HepG2 (cell line): ENCODE results near the gene CHMP1B. TPM values are rescaled to one million over a fixed set of nuclear protein-coding genes. Genes with fewer than 3 reads are reported as not detected.

ENCODE experiments used
- ATF7 ChIP-seq, 2 experiments: fragments of 450-650 bp in 1 of 2; sonication (generic) in 1 of 2; formaldehyde crosslinking in 1 of 2; IDR thresholded peaks; 2 replicates each; pipeline versions ENCODE4 v1.4.0 to v1.6.1; 2016 to 2020; ENCODE audit warnings: antibody characterized with exemption in 1 of 2, mild to moderate bottlenecking in 1 of 2, missing genetic modification reagents in 1 of 2
- HNRNPH1 ChIP-seq: fragments of 200-400 bp; formaldehyde crosslinking; optimal IDR thresholded peaks from 2 replicates; pipeline ENCODE3; 2017; ENCODE audit warnings: mild to moderate bottlenecking, low read depth, low read length
- IRX3 ChIP-seq: sonication (generic); formaldehyde crosslinking; IDR thresholded peaks from 2 replicates; pipeline ENCODE4 v1.8.1; 2023; ENCODE audit warnings: mild to moderate bottlenecking, low read depth, missing genetic modification reagents, borderline replicate concordance
- KDM6A ChIP-seq: IDR thresholded peaks from 2 replicates; pipeline ENCODE4 v1.6.1; 2016; ENCODE audit warnings: low read depth
- NFKB2 ChIP-seq: sonication (generic); formaldehyde crosslinking; IDR thresholded peaks from 2 replicates; pipeline ENCODE4 v1.4.0; 2020; ENCODE audit warnings: missing genetic modification reagents, borderline replicate concordance
- RAD51 ChIP-seq: fragments of 450-650 bp; IDR thresholded peaks from 2 replicates; pipeline ENCODE4 v1.6.1; 2016; ENCODE audit warnings: borderline replicate concordance
- RARG ChIP-seq: sonication (generic); formaldehyde crosslinking; IDR thresholded peaks from 2 replicates; pipeline ENCODE4 v1.4.0; 2020; ENCODE audit warnings: low read depth, mild to moderate bottlenecking, missing genetic modification reagents
- SMAD1 ChIP-seq: sonication (generic); formaldehyde crosslinking; IDR thresholded peaks from 2 replicates; pipeline ENCODE4 v1.4.0; 2020; ENCODE audit warnings: missing genetic modification reagents, low read depth, mild to moderate bottlenecking, borderline replicate concordance
- ZSCAN29 ChIP-seq: sonication (generic); formaldehyde crosslinking; conservative IDR thresholded peaks from 2 replicates; pipeline ENCODE4 v1.4.0; 2020; ENCODE audit warnings: mild to moderate bottlenecking, missing genetic modification reagents
- polyA plus RNA-seq, 8 experiments: library from polyadenylated mRNA; depleted of rRNA in 3 of 8; stranded (reverse) in 7 of 8; unstranded in 1 of 8; fragments of >200 nt; fragmentation: Illumina TruSeq in 4 of 8; extraction: Trizol in 4 of 8; gene quantifications; 2 replicates each; pipeline versions ENCODE4 v1.2.1 to v1.2.3, GENCODE V29; 2011 to 2016; ENCODE audit warnings: low read depth in 4 of 8, missing spikeins in 1 of 8, mixed read lengths in 1 of 8; ENCODE audit not compliant: insufficient read depth in 1 of 8
- total RNA-seq, 5 experiments: library from RNA; depleted of rRNA; stranded (reverse); fragments of >200 nt; fragmentation: Illumina TruSeq; extraction: Trizol; gene quantifications; 2 replicates each; pipeline ENCODE4 v1.2.3, GENCODE V29; 2016; ENCODE audit warnings: low read depth in 1 of 5
- TF ChIP-seq, protein P1 (sequence below), 2 experiments: sonication (generic) in 1 of 2; formaldehyde crosslinking in 1 of 2; IDR thresholded peaks; 2 replicates each; pipeline versions ENCODE4 v1.4.0 to v1.6.1; 2016 to 2020; ENCODE audit warnings: borderline replicate concordance in 1 of 2, low read depth in 1 of 2, mild to moderate bottlenecking in 1 of 2, missing genetic modification reagents in 1 of 2
- TF ChIP-seq, protein P2 (sequence below): IDR thresholded peaks from 2 replicates; pipeline ENCODE4 v1.6.1; 2018; ENCODE audit warnings: missing genetic modification reagents
- TF ChIP-seq, protein P3 (sequence below): IDR thresholded peaks from 2 replicates; pipeline ENCODE4 v1.6.1; 2016; ENCODE audit warnings: low read depth, control low read depth
- TF ChIP-seq, protein P4 (sequence below): sonication (generic); formaldehyde crosslinking; IDR thresholded peaks from 2 replicates; pipeline ENCODE4 v1.8.1; 2023; ENCODE audit warnings: missing genetic modification reagents, mild to moderate bottlenecking, borderline replicate concordance
- TF ChIP-seq, protein P5 (sequence below): sonication (generic); formaldehyde crosslinking; IDR thresholded peaks from 2 replicates; pipeline ENCODE4 v1.4.0; 2020; ENCODE audit warnings: missing genetic modification reagents, mild to moderate bottlenecking, borderline replicate concordance
- TF ChIP-seq, protein P6 (sequence below): sonication (generic); formaldehyde crosslinking; IDR thresholded peaks from 2 replicates; pipeline ENCODE4 v1.4.0; 2020; ENCODE audit warnings: missing genetic modification reagents
- TF ChIP-seq, protein P7 (sequence below): sonication (generic); IDR thresholded peaks from 2 replicates; pipeline ENCODE4 v1.6.1; 2016; ENCODE audit warnings: low read depth, borderline replicate concordance

CHMP1B gene
- total and polyA plus RNA-seq, 2 of the 13 experiments (the other 11 are each of a cell fraction or from before 2014, with no cell fraction given): 18.8 to 20.2 TPM

DNA sequence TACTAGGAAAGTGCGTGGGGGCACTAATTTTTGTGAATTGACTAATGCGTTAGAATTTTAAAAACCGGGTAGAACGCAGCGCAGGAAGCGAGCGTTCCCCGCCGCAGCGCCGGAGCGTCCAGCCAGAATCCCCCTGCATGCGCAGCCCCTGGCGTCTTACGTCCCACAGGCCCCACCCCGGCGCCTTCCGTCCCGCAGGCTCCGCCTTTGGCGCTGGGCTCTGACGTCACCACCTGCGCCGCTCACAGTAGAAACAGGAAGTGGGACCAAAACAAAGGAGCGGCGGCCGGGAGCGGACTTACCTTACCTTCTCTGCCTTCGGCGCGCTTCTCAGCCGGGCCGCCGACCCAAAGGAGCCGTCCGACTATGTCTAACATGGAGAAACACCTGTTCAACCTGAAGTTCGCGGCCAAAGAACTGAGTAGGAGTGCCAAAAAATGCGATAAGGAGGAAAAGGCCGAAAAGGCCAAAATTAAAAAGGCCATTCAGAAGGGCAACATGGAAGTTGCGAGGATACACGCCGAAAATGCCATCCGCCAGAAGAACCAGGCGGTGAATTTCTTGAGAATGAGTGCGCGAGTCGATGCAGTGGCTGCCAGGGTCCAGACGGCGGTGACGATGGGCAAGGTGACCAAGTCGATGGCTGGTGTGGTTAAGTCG lies at the start of gene CHMP1B (continued):
- TF ChIP-seq, protein P1, sequence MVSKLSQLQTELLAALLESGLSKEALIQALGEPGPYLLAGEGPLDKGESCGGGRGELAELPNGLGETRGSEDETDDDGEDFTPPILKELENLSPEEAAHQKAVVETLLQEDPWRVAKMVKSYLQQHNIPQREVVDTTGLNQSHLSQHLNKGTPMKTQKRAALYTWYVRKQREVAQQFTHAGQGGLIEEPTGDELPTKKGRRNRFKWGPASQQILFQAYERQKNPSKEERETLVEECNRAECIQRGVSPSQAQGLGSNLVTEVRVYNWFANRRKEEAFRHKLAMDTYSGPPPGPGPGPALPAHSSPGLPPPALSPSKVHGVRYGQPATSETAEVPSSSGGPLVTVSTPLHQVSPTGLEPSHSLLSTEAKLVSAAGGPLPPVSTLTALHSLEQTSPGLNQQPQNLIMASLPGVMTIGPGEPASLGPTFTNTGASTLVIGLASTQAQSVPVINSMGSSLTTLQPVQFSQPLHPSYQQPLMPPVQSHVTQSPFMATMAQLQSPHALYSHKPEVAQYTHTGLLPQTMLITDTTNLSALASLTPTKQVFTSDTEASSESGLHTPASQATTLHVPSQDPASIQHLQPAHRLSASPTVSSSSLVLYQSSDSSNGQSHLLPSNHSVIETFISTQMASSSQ (IDR thresholded peaks at IDR 0.05; ENCODE audit: low read depth): no peak
- TF ChIP-seq, protein P1 (CRISPR knock-in tag; IDR thresholded peaks at IDR 0.05; ENCODE audit: borderline replicate concordance): peak; percentile 77; the same call in 1 of the 2 replicates
- TF ChIP-seq, protein P2, sequence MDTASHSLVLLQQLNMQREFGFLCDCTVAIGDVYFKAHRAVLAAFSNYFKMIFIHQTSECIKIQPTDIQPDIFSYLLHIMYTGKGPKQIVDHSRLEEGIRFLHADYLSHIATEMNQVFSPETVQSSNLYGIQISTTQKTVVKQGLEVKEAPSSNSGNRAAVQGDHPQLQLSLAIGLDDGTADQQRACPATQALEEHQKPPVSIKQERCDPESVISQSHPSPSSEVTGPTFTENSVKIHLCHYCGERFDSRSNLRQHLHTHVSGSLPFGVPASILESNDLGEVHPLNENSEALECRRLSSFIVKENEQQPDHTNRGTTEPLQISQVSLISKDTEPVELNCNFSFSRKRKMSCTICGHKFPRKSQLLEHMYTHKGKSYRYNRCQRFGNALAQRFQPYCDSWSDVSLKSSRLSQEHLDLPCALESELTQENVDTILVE (CRISPR knock-in tag): peak; percentile 56; the same call in 1 of the 2 replicates
- TF ChIP-seq NFKB2 (CRISPR knock-in tag): peak; percentile 93; the same call in 1 of the 2 replicates
- TF ChIP-seq, protein P3, sequence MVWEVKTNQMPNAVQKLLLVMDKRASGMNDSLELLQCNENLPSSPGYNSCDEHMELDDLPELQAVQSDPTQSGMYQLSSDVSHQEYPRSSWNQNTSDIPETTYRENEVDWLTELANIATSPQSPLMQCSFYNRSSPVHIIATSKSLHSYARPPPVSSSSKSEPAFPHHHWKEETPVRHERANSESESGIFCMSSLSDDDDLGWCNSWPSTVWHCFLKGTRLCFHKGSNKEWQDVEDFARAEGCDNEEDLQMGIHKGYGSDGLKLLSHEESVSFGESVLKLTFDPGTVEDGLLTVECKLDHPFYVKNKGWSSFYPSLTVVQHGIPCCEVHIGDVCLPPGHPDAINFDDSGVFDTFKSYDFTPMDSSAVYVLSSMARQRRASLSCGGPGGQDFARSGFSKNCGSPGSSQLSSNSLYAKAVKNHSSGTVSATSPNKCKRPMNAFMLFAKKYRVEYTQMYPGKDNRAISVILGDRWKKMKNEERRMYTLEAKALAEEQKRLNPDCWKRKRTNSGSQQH (CRISPR knock-in tag): peak; percentile 90
- TF ChIP-seq, protein P4, sequence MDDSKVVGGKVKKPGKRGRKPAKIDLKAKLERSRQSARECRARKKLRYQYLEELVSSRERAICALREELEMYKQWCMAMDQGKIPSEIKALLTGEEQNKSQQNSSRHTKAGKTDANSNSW: no peak
- TF ChIP-seq IRX3 (CRISPR knock-in tag): no peak
- 0 out of 2 replicates have a peak, but pooled peaks have one; percentile 35 for TF ChIP-seq ZSCAN29 (CRISPR knock-in tag)
- TF ChIP-seq HNRNPH1: no peak
- 0 out of 2 replicates have a peak, but pooled peaks have one; percentile 50 for TF ChIP-seq RARG
- TF ChIP-seq KDM6A (CRISPR knock-in tag): no peak
- TF ChIP-seq, protein P5, sequence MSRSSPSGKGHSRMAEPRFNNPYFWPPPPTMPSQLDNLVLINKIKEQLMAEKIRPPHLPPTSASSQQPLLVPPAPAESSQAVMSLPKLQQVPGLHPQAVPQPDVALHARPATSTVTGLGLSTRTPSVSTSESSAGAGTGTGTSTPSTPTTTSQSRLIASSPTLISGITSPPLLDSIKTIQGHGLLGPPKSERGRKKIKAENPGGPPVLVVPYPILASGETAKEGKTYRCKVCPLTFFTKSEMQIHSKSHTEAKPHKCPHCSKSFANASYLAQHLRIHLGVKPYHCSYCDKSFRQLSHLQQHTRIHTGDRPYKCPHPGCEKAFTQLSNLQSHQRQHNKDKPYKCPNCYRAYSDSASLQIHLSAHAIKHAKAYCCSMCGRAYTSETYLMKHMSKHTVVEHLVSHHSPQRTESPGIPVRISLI (CRISPR knock-in tag): no peak
- no peak for TF ChIP-seq RAD51
- peak; percentile 78; the same call in 1 of the 2 replicates for TF ChIP-seq SMAD1
- peak; percentile 94 for TF ChIP-seq ATF7 (IDR thresholded peaks at IDR 0.05)
- peak; percentile 63; the same call in 1 of the 2 replicates for TF ChIP-seq ATF7 (CRISPR knock-in tag; IDR thresholded peaks at IDR 0.05)
- TF ChIP-seq, protein P6, sequence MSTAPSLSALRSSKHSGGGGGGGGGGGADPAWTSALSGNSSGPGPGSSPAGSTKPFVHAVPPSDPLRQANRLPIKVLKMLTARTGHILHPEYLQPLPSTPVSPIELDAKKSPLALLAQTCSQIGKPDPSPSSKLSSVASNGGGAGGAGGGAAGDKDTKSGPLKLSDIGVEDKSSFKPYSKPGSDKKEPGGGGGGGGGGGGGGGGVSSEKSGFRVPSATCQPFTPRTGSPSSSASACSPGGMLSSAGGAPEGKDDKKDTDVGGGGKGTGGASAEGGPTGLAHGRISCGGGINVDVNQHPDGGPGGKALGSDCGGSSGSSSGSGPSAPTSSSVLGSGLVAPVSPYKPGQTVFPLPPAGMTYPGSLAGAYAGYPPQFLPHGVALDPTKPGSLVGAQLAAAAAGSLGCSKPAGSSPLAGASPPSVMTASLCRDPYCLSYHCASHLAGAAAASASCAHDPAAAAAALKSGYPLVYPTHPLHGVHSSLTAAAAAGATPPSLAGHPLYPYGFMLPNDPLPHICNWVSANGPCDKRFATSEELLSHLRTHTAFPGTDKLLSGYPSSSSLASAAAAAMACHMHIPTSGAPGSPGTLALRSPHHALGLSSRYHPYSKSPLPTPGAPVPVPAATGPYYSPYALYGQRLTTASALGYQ (CRISPR knock-in tag): peak; percentile 79
- TF ChIP-seq, protein P7, sequence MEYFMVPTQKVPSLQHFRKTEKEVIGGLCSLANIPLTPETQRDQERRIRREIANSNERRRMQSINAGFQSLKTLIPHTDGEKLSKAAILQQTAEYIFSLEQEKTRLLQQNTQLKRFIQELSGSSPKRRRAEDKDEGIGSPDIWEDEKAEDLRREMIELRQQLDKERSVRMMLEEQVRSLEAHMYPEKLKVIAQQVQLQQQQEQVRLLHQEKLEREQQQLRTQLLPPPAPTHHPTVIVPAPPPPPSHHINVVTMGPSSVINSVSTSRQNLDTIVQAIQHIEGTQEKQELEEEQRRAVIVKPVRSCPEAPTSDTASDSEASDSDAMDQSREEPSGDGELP: peak; percentile 55; the same call in 1 of the 2 replicates
